Kidney capillary endothelial cell (primary cell): ENCODE results near the gene PURA.
"Not testable (repeated sequence)": the region's sequence is repeated elsewhere in the genome, so short reads cannot be mapped to it uniquely, and the experiment has no call there.

Experiments
- DNase-seq: peaks from one replicate; pipeline ENCODE4 v3.0.0-alpha.2; 2018; ENCODE audit warnings: low spot score

The PURA gene

GRCh38 chr5:140135127-140135526, 21.2 kb downstream of the PURA start:
- DNase-seq: no peak

- DNase-seq: no peak
Observed at GRCh38 chr5:140136624-140137023, 22.7 kb downstream of the PURA start.

DNA sequence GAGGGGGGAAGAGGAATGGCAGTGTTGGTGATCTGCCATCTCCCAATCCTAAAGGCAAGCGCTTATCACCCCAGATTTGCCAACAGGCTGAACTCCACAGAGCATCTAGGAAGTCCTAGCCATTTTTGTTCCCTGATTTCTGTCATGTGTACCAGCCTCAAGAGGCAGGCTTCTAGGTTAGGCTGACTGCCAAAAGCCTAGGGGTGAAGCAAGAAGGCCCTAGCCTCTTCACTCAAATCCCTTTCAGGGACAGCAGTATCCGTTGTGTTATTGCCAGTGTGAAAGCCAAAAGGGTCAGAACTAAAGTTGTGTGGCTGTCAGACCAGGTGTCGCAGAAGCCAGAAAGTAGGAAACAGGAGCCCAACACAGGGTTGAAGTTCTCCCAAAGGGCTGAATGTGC, 26.5 kb downstream of the PURA start:
- no peak for DNase-seq

- DNase-seq: no peak
Observed at GRCh38 chr5:140141241-140141640, 27.3 kb downstream of the PURA start.

DNA sequence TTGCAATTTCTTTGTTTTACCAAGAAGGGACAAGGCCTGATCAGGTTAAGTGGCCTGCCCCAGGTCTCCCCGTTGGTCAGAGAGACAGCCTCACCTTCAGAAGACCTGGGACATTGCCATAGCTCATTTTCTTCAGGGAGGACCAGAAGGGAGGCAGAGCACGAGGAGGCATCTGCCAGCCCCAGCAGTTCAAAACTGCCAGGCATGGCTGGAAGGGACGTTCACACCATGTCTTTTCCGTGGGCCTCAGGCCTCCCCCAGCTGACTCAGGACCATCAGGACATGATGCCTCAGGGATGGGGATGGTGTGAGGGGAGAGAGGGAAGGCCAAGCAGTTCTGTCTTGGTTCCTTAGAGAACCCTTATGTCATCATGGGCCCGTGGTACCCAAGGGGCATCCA, 28.3 kb downstream of the PURA start:
- no peak for DNase-seq

DNA sequence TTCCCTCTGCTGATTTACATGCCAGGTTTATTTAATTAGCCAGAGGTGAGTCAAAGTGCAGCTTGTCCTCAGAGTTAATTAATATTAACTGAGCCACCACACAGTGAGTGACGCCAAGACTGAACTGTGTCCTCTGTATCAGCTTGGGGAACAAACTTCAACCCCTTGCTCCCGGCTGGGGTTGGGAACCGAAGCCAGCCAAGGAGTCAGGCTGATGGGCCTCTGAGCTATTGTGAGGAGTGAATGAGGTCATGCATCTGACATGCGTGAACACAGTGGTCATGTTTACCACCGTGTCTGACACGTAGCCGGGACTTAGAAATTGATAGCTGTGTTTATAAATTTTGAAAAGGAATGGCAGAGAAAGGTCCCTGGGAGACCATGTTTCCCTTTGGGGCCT, 28.9 kb downstream of the PURA start:
- DNase-seq: no peak

GRCh38 chr5:140143521-140144258, 29.8 kb downstream of the PURA start:
- DNase-seq: no peak

- DNase-seq: no peak
Observed at GRCh38 chr5:140145256-140145655, 31.3 kb downstream of the PURA start.

DNA sequence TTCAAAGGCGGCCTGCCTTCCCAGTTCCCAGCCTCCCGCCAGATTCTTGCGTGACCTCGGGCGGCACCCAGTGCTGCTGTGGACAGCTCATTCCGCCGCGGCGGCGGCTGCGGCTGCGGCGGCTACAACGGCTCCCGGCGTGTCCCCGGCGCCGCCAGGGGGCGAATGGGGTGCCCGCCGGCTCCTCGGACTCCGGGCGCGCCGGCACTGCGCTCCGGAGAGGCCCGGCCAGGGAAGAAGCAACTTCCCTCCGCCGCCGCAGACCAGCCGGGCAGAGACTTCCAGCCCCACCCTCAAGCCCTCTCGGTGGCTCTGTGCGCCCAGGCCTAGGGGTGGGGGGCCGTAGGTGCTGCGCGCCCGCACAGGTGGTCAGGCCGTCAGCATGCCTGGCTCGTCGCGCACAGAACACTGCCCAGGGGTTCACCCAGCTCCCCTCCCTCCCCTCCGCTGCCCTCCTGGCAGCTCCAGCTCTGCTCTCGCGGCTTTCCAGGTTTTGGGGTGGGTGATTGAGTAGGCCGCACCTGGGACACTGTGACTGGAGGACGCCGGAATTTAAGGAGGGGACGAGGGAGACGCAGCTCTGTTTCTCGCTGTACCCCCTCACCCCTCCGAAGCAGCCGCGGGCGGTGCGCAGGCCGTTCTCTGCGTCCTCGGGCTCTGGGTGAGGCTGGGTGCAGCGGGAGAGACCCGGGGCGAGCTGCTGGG, 32.1 kb downstream of the PURA start:
- DNase-seq: peak; percentile 63

GRCh38 chr5:140146523-140146842, 32.6 kb downstream of the PURA start:
- DNase-seq: no peak

DNA sequence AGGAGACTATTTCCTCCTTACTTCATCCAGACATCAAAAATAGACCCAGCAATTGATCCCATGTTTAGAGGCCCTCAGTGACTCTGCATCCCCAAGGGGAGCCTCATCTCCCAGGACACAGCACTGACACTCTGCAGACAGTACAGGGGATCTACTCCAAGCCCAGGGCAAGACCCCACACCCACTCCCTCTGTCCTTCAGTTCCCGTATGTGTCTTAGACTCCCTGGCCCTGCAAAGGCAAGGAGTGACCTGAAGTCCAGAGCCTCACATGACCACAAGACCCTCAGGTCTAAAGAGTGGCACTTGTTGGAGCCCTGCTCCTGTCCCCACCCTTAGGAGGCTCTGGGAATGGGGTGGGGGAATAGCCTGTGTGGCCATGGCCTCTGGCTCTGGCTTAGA, 33.6 kb downstream of the PURA start:
- no peak for DNase-seq

DNA sequence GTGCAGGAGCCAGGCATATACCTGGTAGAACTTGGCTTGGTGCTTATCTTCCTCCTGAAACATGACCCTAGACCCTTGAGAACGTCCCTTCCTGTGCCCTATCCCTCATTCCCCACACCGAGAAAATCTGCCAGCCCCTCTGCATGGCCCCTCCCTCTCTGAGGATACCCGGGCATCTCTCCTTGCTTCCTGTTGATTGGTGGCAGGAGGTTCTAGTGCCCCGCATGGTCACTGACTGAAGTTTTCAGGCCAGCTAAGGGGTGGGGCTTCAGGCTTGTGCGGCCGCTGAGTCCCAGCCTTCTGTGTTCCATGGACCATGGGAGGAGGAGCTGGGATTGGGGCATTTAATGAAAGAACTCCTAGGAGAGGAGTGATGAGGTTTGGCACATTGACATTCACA, 34.6 kb downstream of the PURA start:
- no peak for DNase-seq

- DNase-seq: no peak
Observed at GRCh38 chr5:140150201-140150600, 36.3 kb downstream of the PURA start.

- DNase-seq: no peak
Observed at GRCh38 chr5:140151144-140152021, 37.5 kb downstream of the PURA start.

DNA sequence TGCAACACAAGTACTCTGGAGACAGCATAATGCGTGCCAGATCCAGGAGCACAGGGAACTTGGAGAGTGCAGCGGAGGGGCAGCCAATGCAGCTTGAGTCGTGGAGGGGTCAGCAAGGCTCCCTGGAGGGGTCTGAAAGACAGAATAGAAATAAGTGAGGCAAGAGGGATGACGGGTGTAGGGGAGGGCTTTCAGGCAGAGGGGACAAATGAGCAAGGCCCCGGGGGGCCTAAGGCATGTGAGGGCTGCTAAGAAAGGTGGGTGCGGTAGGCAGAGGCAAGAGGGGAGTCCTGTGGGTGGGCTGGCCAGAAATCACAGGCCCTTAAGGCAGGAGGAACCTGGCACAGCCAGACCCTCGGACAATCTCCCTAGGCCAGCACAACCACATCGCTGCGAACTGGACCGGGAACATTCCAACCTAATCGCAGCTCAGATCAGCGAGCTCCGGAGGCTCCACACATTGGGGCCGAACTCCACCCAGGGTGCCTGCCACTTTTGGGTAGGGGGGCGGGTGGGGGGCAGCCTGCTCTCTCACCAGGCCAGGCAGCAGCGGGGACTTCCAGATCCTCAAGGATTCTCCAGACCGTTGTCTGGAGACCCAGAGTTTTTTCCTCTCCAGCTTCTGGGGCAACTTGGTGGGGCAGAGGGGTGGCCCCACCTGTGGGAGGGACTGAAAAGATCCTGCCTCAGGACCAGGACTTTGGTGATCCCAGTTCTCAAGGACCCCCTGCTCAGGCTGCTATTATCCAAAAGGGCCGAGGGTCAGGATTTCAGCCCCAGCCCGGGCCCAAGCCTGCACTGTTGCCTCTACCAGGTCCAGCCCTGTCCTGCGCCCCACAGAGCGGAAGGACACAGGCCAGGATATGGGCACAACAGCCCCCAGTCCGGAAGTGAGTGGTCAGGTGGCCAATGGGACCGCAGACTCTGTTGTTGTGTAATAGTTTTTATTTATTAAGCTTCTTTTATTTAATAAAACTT, 38.4 kb downstream of the PURA start:
- no peak for DNase-seq

DNA sequence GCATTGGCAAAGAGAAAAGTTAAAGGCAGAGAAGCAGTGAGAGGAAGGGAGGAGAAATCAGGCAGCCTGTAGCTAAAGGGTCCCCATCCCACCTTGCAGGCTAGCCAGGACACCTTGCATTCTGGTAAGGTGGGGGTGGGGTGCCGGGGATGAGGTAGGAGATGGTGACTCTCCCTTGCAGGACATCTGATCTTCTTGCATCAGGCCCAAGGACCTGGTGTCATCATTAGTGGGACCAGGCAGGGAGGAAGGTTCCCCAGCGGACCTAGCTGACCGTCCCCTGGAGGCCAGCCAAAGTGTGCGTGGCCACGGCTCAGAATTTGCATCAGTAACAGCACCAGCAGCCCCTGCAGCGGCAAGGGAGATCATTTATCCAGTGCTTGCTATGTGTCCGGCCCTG, 39.3 kb downstream of the PURA start:
- no peak for DNase-seq

DNA sequence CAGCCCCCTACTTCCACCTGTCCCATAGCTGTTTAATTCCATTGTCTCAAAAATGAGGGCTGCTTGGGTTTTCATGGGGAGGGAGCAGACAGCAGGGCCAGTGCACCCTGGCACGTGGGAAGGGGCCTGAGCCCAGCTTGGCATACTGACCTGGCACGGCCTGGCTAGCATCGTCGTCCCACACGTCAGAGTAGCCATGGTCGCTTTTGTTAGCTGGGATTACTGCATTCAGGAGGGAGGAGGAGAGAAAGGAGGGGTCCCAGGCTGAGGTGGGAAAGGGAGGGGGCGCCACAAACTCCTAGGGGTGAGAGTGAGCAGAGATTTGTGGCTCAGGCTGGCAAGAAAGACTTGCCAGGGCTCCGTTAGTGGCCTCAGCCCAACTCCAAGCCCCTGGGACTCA, 40.0 kb downstream of the PURA start:
- no peak for DNase-seq

DNA sequence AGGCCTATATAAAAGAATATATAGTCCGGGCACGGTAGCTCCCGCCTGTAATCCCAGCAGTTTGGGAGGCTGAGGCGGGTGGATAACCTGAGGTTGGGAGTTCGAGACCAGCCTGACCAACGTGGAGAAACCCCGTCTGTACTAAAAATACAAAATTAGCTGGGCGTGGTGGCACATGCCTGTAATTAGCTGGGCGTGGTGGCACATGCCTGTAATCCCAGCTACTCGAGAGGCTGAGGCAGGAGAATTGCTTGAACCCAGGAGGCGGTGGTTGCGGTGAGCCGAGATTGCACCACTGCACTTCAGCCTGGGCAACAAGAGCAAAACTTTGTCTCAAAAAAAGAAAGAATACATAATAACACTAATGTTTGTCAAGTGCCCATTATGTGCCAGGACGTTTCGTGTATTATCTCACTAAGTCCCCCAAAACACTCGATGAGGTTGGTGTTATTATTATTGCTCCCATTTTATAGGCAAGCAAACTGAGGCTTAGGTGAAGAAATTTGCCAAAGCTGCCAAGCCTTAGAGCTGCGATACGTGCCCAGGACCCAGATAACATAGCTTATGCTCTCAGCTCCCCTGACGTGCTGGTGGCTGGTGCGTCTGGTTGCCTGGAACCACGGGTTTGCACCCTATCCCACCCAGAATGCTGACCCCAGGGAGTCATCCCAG, 40.9 kb downstream of the PURA start:
- DNase-seq: not testable (repeated sequence)

- peak; percentile 86 for DNase-seq
Observed at GRCh38 chr5:140157032-140157781, 43.3 kb downstream of the PURA start.
